Kidney epithelial cell (primary cell): ENCODE results near the gene COL18A1. TPM values are rescaled to one million over a fixed set of nuclear protein-coding genes. Genes with fewer than 3 reads are reported as not detected.

Experiments
- DNase-seq: peaks from one replicate; pipeline ENCODE4 v3.0.0-alpha.2; 2010; ENCODE audit warnings: low read depth
- H3K27me3 ChIP-seq: 2 replicates; pipeline ENCODE4 v1.6.0; 2011; ENCODE audit warnings: low read length; ENCODE audit not compliant: control insufficient read depth, insufficient read depth
- H3K36me3 ChIP-seq: 2 replicates; pipeline ENCODE4 v1.5.1; 2011; ENCODE audit warnings: low read length; ENCODE audit not compliant: control insufficient read depth, insufficient read depth
- H3K4me3 ChIP-seq: 2 replicates; pipeline ENCODE4 v1.5.1; 2011; ENCODE audit warnings: low read depth, mild to moderate bottlenecking, control low read depth, low read length
- CTCF ChIP-seq: IDR thresholded peaks from 2 replicates; pipeline ENCODE4 v1.5.1; 2011; ENCODE audit warnings: mild to moderate bottlenecking, moderate library complexity, low read length, control low read depth, inconsistent platforms; ENCODE audit not compliant: insufficient read depth, poor library complexity, severe bottlenecking
- total RNA-seq: library from RNA; depleted of rRNA; stranded (reverse); fragments of >200 nt; gene quantifications from 2 replicates; pipeline ENCODE4 v1.2.3, GENCODE V29; 2015

The COL18A1 gene
- total RNA-seq, 1 donor from 2014 or later: 808 TPM

GRCh38 chr21:45507523-45507875 is 102.5 kb downstream of the COL18A1 start:
- no peak for TF ChIP-seq CTCF
- DNase-seq: no peak
- H3K4me3 ChIP-seq: no peak overlapping the region
- peaks cover 5% of the 10 kb centered on the region for H3K36me3 ChIP-seq
- H3K27me3 ChIP-seq: no peaks in the 10 kb centered on the region

- H3K27me3 ChIP-seq: no peaks in the 10 kb centered on the region
- no peak overlapping the region for H3K4me3 ChIP-seq
- peaks cover 7% of the 10 kb centered on the region for H3K36me3 ChIP-seq
- no peak for TF ChIP-seq CTCF
- no peak for DNase-seq
These were observed 103.0 kb downstream of the COL18A1 start for GRCh38 chr21:45507888-45508508.

- Histone ChIP-seq H3K27me3 (no peaks in the 10 kb centered on the region), H3K36me3 (peaks cover 7% of the 10 kb centered on the region), H3K4me3 (no peak overlapping the region)
- DNase-seq: no peak
- TF ChIP-seq CTCF: no peak
These were observed 103.9 kb downstream of the COL18A1 start for GRCh38 chr21:45508607-45509565.

GRCh38 chr21:45509566-45510465 is 104.9 kb downstream of the COL18A1 start:
- no peak for DNase-seq
- H3K36me3 ChIP-seq: peaks cover 7% of the 10 kb centered on the region
- TF ChIP-seq CTCF: no peak
- no peak overlapping the region for H3K4me3 ChIP-seq
- H3K27me3 ChIP-seq: no peaks in the 10 kb centered on the region

- Histone ChIP-seq H3K27me3 (no peaks in the 10 kb centered on the region), H3K4me3 (no peak overlapping the region), H3K36me3 (peaks cover 7% of the 10 kb centered on the region)
- no peak for TF ChIP-seq CTCF
- DNase-seq: no peak
These were observed 105.5 kb downstream of the COL18A1 start for GRCh38 chr21:45510466-45510955.
